HEK293T (cell line): Measurements from ENCODE around the gene CAPN2.

Source experiments
- ARNT ChIP-seq: fragments of 450-650 bp; IDR thresholded peaks from 2 replicates; pipeline ENCODE4 v1.6.1; 2017; ENCODE audit warnings: mild to moderate bottlenecking
- BHLHE40 ChIP-seq: fragments of 450-650 bp; IDR thresholded peaks from 2 replicates; pipeline ENCODE4 v1.6.1; 2016; ENCODE audit warnings: mild to moderate bottlenecking, moderate library complexity, borderline replicate concordance
- CTBP1 ChIP-seq: fragments of 450-650 bp; IDR thresholded peaks from 2 replicates; pipeline ENCODE4 v1.6.1; 2016; ENCODE audit warnings: borderline replicate concordance
- ELF4 ChIP-seq: fragments of 450-650 bp; IDR thresholded peaks from 2 replicates; pipeline ENCODE4 v1.6.1; 2017; ENCODE audit warnings: antibody characterized with exemption
- FOXK2 ChIP-seq: fragments of 450-650 bp; IDR thresholded peaks from 2 replicates; pipeline ENCODE4 v1.6.1; 2016; ENCODE audit warnings: mild to moderate bottlenecking
- FOXM1 ChIP-seq: fragments of 450-650 bp; IDR thresholded peaks from 2 replicates; pipeline ENCODE4 v1.6.1; 2017; ENCODE audit warnings: mild to moderate bottlenecking, borderline replicate concordance
- HDGF ChIP-seq: fragments of 450-650 bp; IDR thresholded peaks from 2 replicates; pipeline ENCODE4 v1.6.1; 2017; ENCODE audit warnings: antibody characterized with exemption, borderline replicate concordance
- L3MBTL2 ChIP-seq: fragments of 450-650 bp; conservative IDR thresholded peaks from 2 replicates; pipeline ENCODE4 v1.6.1; 2016; ENCODE audit warnings: mild to moderate bottlenecking
- NFRKB ChIP-seq: fragments of 450-650 bp; IDR thresholded peaks from 2 replicates; pipeline ENCODE4 v1.6.1; 2016; ENCODE audit warnings: mild to moderate bottlenecking, moderate library complexity
- SP1 ChIP-seq: fragments of 450-650 bp; IDR thresholded peaks from 2 replicates; pipeline ENCODE4 v1.6.1; 2017
- SUZ12 ChIP-seq: fragments of 450-650 bp; IDR thresholded peaks from 2 replicates; pipeline ENCODE4 v1.6.1; 2016; ENCODE audit warnings: mild to moderate bottlenecking
- TARDBP ChIP-seq: fragments of 450-650 bp; IDR thresholded peaks from 2 replicates; pipeline ENCODE4 v1.6.1; 2016
- TF ChIP-seq, protein P1 (sequence below): fragments of 450-650 bp; IDR thresholded peaks from 2 replicates; pipeline ENCODE4 v1.6.1; 2016

GRCh38 chr1:223810586-223810985 lies 98.2 kb downstream of the CAPN2 start:
- TF ChIP-seq SP1 (no peak), SUZ12 (no peak), FOXM1 (no peak), BHLHE40 (no peak), TARDBP (no peak), ARNT (no peak), FOXK2 (no peak), L3MBTL2 (no peak), ELF4 (no peak), HDGF (no peak), CTBP1 (no peak), NFRKB (no peak)
- TF ChIP-seq, protein P1, sequence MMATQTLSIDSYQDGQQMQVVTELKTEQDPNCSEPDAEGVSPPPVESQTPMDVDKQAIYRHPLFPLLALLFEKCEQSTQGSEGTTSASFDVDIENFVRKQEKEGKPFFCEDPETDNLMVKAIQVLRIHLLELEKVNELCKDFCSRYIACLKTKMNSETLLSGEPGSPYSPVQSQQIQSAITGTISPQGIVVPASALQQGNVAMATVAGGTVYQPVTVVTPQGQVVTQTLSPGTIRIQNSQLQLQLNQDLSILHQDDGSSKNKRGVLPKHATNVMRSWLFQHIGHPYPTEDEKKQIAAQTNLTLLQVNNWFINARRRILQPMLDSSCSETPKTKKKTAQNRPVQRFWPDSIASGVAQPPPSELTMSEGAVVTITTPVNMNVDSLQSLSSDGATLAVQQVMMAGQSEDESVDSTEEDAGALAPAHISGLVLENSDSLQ = no peak
